Stomach (tissue), 9 donors: ENCODE data around the gene MYO3B. TPM values are rescaled to one million over a fixed set of nuclear protein-coding genes. Genes with fewer than 3 reads are reported as not detected.

ENCODE experiments used
- DNase-seq, 2 donors: peaks; one replicate each; pipeline versions ENCODE4 v3.0.0 to v3.0.0-alpha.2; 2013 to 2019
- H3K27ac ChIP-seq, 5 donors: fragments of 200-600 bp in 4 of 5; sonication (generic) in 4 of 5; one replicate each; pipeline ENCODE4 v1.5.1; 2013 to 2019; ENCODE audit warnings: mild to moderate bottlenecking in 1 of 5, moderate library complexity in 1 of 5
- H3K27me3 ChIP-seq, 3 donors: fragments of 200-600 bp; sonication (generic); one replicate each; pipeline ENCODE4 v1.5.1; 2017 to 2019; ENCODE audit warnings: mixed run types in 1 of 3
- H3K36me3 ChIP-seq, 4 donors: fragments of 200-600 bp; sonication (generic); 1 replicate in 3 of 4; 2 replicates in 1 of 4; pipeline ENCODE4 v1.5.1; 2016 to 2019
- H3K4me1 ChIP-seq, 4 donors: fragments of 200-600 bp; sonication (generic); one replicate each; pipeline ENCODE4 v1.5.1; 2016 to 2019
- H3K4me3 ChIP-seq, 4 donors: fragments of 200-600 bp; sonication (generic) in 3 of 4; one replicate each; pipeline ENCODE4 v1.5.1; 2016 to 2019; ENCODE audit warnings: mild to moderate bottlenecking in 1 of 4
- H3K9me3 ChIP-seq, 4 donors: fragments of 200-600 bp; sonication (generic); one replicate each; pipeline ENCODE4 v1.5.1; 2016 to 2019
- CTCF ChIP-seq, 7 experiments: fragments of 450-650 bp in 4 of 7; fragments of 200-600 bp in 3 of 7; sonication (generic) in 3 of 7; IDR thresholded peaks; one replicate each; pipeline ENCODE4 v1.5.1; 2016 to 2019; ENCODE audit warnings: antibody characterized with exemption in 7 of 7, control low read depth in 2 of 7, mild to moderate bottlenecking in 1 of 7
- EP300 ChIP-seq: sonication (generic); formaldehyde crosslinking; IDR thresholded peaks from one replicate; pipeline ENCODE4 v1.6.1; 2017; ENCODE audit warnings: antibody characterized with exemption
- POLR2A ChIP-seq, 4 donors: fragments of 450-650 bp; IDR thresholded peaks; one replicate each; pipeline ENCODE4 v1.6.1; 2016; ENCODE audit warnings: antibody characterized with exemption in 4 of 4, control low read depth in 2 of 4, mild to moderate bottlenecking in 1 of 4, moderate library complexity in 1 of 4
- POLR2AphosphoS5 ChIP-seq, 3 donors: sonication (generic); formaldehyde crosslinking; IDR thresholded peaks; one replicate each; pipeline ENCODE4 v1.6.1; 2016; ENCODE audit warnings: antibody characterized with exemption in 3 of 3
- WGBS, 5 donors: extraction: QIAGEN DNeasy Blood & Tissue Kit in 3 of 5; methylation state at CpG; one replicate each; pipeline versions ENCODE4 v1.1.5 to v1.1.7; 2013 to 2018; 5-methylcytosine and 5-hydroxymethylcytosine counted together
- intact Hi-C: fragments of 100-400 bp; cut with DNase I; formaldehyde crosslinking; loops from one replicate; pipeline ENCODE4 v1.15.1; 2023; ENCODE audit warnings: low total_unique reads
- polyA plus RNA-seq, 3 donors: library from polyadenylated mRNA; stranded (reverse); fragments of 200-250 nt; gene quantifications; one replicate each; pipeline ENCODE4 v1.2.3, GENCODE V29; 2013
- total RNA-seq, 5 donors: library from RNA; depleted of rRNA; stranded (reverse); fragments of >200 nt; gene quantifications; one replicate each; pipeline versions ENCODE4 v1.1.0 to v1.2.3, GENCODE V29; 2014 to 2016
- donor health status: healthy with polysubstance abuse.
- donor health status: Bipolar disorder and iron deficiency.
- donor health status: healthy.

MYO3B gene
- total and polyA plus RNA-seq, 8 donors: 0.05 to 0.37 TPM; not detected in 6

- Histone ChIP-seq H3K27me3 (peaks cover 0 to 6% (median 0%) of the 10 kb centered on the region in 3 donors), H3K4me3 (no peak overlapping the region), H3K9me3 (no peaks in the 10 kb centered on the region), H3K4me1 (no peaks in the 10 kb centered on the region), H3K27ac (no peak overlapping the region), H3K36me3 (no peaks in the 10 kb centered on the region)
- intact Hi-C loops: no loop called here
- DNase-seq: no peak
- TF ChIP-seq POLR2A (IDR thresholded peaks at IDR 0.05) (no peak), POLR2AphosphoS5 (IDR thresholded peaks at IDR 0.05) (no peak), CTCF (IDR thresholded peaks at IDR 0.05) (no peak), EP300 (no peak)
- WGBS, 5 donors: 78 to 91% (median 84%) methylated on average over 5 of the region's 5 CpGs
Measured at GRCh38 chr2:170493426-170494097, 315.6 kb downstream of the MYO3B start.

- no peak for DNase-seq
- no peak overlapping the region for H3K27ac ChIP-seq
- no peak overlapping the region for H3K4me3 ChIP-seq
- peaks cover 0 to 6% (median 0%) of the 10 kb centered on the region in 3 donors for H3K27me3 ChIP-seq
- TF ChIP-seq POLR2AphosphoS5 (IDR thresholded peaks at IDR 0.05) (no peak), POLR2A (IDR thresholded peaks at IDR 0.05) (no peak), EP300 (no peak), CTCF (IDR thresholded peaks at IDR 0.05) (no peak)
- H3K9me3 ChIP-seq: no peaks in the 10 kb centered on the region
- H3K36me3 ChIP-seq: no peaks in the 10 kb centered on the region
- no peaks in the 10 kb centered on the region for H3K4me1 ChIP-seq
- WGBS, 5 donors: 50 to 80% (median 70%) methylated on average over 1 of the region's 1 CpG
- intact Hi-C loops: no loop called here
Measured at GRCh38 chr2:170495896-170496295, 317.9 kb downstream of the MYO3B start.

GRCh38 chr2:170498619-170499018 is 320.7 kb downstream of the MYO3B start:
- Histone ChIP-seq H3K27me3 (peaks cover 0 to 6% (median 0%) of the 10 kb centered on the region in 3 donors), H3K9me3 (no peaks in the 10 kb centered on the region), H3K36me3 (no peaks in the 10 kb centered on the region), H3K27ac (no peak overlapping the region), H3K4me3 (no peak overlapping the region), H3K4me1 (no peaks in the 10 kb centered on the region)
- 20 to 34% (median 26%) methylated on average over 5 of the region's 5 CpGs for WGBS, 5 donors
- DNase-seq: no peak
- no peak for TF ChIP-seq CTCF (IDR thresholded peaks at IDR 0.05)
- TF ChIP-seq POLR2AphosphoS5 (IDR thresholded peaks at IDR 0.05): no peak
- no peak for TF ChIP-seq EP300
- no peak for TF ChIP-seq POLR2A (IDR thresholded peaks at IDR 0.05)
- intact Hi-C loops: no loop called here

- Histone ChIP-seq H3K4me1 (no peaks in the 10 kb centered on the region), H3K27me3 (no peaks in the 10 kb centered on the region), H3K27ac (no peak overlapping the region), H3K4me3 (no peak overlapping the region), H3K36me3 (no peaks in the 10 kb centered on the region), H3K9me3 (no peaks in the 10 kb centered on the region)
- intact Hi-C loops: no loop called here
- no peak for DNase-seq
- WGBS, 5 donors: 52 to 91% (median 87%) methylated on average over 1 of the region's 1 CpG
- no peak for TF ChIP-seq POLR2A (IDR thresholded peaks at IDR 0.05)
- TF ChIP-seq POLR2AphosphoS5 (IDR thresholded peaks at IDR 0.05): no peak
- no peak for TF ChIP-seq CTCF (IDR thresholded peaks at IDR 0.05)
- no peak for TF ChIP-seq EP300
Measured at GRCh38 chr2:170500104-170500503, 322.2 kb downstream of the MYO3B start.
